Activated CD8-positive, alpha-beta memory T cell treated with anti-CD3 and anti-CD28 coated beads for 36 hours (primary cell): Measurements from ENCODE around the gene PNMA8A. TPM values are rescaled to one million over a fixed set of nuclear protein-coding genes. Genes with fewer than 3 reads are reported as not detected.
"Not testable (repeated sequence)": the region's sequence is repeated elsewhere in the genome, so short reads cannot be mapped to it uniquely, and the experiment has no call there.

ENCODE experiments used
- CTCF ChIA-PET: fragments of 350-600 bp; sonication (Branson Sonifier 250); formaldehyde crosslinking; loops from one replicate; lab custom pipeline; 2021; ENCODE audit warnings: antibody characterized with exemption; lab: Charles Lee
- POLR2A ChIA-PET: fragments of 350-600 bp; sonication (Branson Sonifier 250); formaldehyde crosslinking; loops from one replicate; lab custom pipeline; 2021; ENCODE audit warnings: antibody characterized with exemption; lab: Charles Lee
- total RNA-seq, 2 experiments: library from RNA; stranded (reverse); gene quantifications; one replicate each; pipeline ENCODE4 v1.2.3, GENCODE V29; 2021

Gene PNMA8A
- total RNA-seq, 2 experiments from 2014 or later = 1.1 to 1.2 TPM

DNA sequence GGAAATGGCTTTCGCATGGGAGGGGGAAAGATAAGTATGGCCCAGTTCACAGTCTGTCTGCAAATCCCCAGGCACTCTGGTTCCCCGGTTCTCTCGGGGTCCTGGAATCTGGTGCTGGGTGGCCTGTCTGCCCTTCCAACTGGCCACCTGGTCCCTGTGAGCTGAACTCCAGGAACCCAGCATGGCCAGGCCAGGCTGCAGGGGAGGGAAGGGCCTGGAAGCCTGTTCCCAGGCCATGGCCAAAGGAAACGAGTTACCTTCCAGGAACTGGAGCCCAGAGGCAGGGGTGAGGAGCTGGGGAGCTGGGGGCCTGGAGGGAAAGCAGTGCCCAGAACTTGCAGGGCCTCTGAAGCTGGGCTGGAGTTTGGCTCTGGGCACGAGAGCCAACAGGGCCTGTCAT lies 23.5 kb downstream of the PNMA8A start:
- CTCF ChIA-PET = no interaction called here
- POLR2A ChIA-PET = no interaction called here

GRCh38 chr19:46447006-46447405 lies 24.4 kb downstream of the PNMA8A start:
- POLR2A ChIA-PET = no interaction called here

GRCh38 chr19:46446021-46446420 lies 25.3 kb downstream of the PNMA8A start:
- CTCF ChIA-PET = no interaction called here
- POLR2A ChIA-PET = interaction anchor here (0.6 kb wide), 1 partner anchor 12 kb away, joined by 3 read pairs; no protein-coding TSS in a partner anchor

More at GRCh38 chr19:46447006-46447405, 24.4 kb downstream of the PNMA8A start:
- CTCF ChIA-PET = interaction anchor here (0.6 to 0.8 kb wide), 2 partner anchors 90 to 134 kb away, joined by 3 to 4 read pairs; no protein-coding TSS in a partner anchor

- ChIA-PET POLR2A (no interaction called here), CTCF (interaction anchor here (0.6 to 0.7 kb wide), 2 partner anchors 46 to 1324 kb away, joined by 3 to 4 read pairs; no protein-coding TSS in a partner anchor)
Observed at GRCh38 chr19:46442808-46443450, 28.4 kb downstream of the PNMA8A start.

DNA sequence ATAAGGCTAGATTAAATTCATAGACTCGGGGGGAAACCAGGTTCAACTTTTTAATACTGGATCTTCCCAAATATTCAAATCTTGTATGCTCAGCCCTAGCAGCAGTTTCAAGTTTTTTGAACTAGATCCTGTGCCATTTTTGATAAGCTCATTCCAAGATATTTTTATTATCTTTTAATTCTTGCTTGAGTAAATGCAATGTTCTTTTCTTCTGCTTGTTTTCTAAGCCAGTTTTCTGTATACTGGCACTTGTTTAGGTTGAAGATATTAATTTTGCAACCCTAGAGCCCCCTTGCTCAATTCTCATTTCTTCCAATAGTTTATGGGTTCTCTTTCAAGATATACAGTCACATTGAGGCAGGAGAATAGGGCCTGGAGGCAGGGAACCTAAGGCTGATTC lies 29.5 kb downstream of the PNMA8A start:
- CTCF ChIA-PET = interaction anchor here (0.6 kb wide), 1 partner anchor 45 kb away, joined by 4 read pairs; no protein-coding TSS in a partner anchor
- POLR2A ChIA-PET = no interaction called here

- POLR2A ChIA-PET, CTCF ChIA-PET: not testable (repeated sequence)
Observed at GRCh38 chr19:46435689-46436088, 35.7 kb downstream of the PNMA8A start.

DNA sequence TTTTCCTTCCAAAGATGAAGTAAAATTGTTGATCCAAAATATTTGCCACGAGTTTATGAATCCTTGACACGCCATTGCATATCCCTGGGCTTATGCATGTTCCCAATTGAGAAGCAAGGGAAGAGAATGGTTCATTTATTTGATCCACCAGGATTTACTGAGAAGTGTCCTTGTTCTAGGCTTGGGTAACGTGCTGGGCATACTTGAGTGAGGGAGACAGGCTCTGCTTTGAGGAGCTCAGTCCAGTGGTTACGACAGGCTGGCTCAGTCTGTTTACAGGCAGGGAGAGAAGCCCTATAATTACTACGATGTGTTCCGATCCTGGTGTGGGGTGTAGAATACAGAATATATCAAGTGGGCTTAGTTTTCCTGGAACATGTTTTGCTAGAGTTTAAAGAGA lies 36.4 kb downstream of the PNMA8A start:
- ChIA-PET POLR2A (no interaction called here), CTCF (no interaction called here)

GRCh38 chr19:46433470-46433869 lies 37.9 kb downstream of the PNMA8A start:
- CTCF ChIA-PET = interaction anchor here (0.7 to 1.0 kb wide), 2 partner anchors 38 to 87 kb away, joined by 3 to 5 read pairs; partner anchors contain the start of gene PPP5C
- POLR2A ChIA-PET = not testable (repeated sequence)

DNA sequence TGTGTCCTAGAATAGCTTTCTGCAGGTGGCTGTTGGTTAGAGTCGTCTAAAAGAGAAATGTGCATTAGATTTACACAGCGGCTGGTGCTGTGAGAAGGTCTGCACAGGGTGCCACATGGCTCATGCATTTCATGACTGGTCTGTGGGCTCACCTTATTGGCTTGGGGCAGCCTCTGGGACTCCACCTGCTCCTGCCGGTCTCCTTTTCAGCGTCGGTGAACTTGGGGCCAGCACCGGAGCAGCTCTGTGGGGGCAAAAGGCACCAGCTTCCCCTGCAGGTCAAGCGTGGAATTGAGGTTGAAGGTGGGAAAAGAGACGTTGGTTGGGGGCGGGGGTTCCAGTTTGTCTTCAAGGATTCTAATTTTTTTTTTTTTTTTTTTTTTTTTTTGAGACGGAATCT lies 39.5 kb downstream of the PNMA8A start:
- ChIA-PET POLR2A (no interaction called here), CTCF (interaction anchor here (0.7 to 1.2 kb wide), 2 partner anchors 37 to 107 kb away, joined by 4 to 6 read pairs; no protein-coding TSS in a partner anchor)

- POLR2A ChIA-PET = no interaction called here
- CTCF ChIA-PET = no interaction called here
Observed at GRCh38 chr19:46429999-46430398, 41.4 kb downstream of the PNMA8A start.

DNA sequence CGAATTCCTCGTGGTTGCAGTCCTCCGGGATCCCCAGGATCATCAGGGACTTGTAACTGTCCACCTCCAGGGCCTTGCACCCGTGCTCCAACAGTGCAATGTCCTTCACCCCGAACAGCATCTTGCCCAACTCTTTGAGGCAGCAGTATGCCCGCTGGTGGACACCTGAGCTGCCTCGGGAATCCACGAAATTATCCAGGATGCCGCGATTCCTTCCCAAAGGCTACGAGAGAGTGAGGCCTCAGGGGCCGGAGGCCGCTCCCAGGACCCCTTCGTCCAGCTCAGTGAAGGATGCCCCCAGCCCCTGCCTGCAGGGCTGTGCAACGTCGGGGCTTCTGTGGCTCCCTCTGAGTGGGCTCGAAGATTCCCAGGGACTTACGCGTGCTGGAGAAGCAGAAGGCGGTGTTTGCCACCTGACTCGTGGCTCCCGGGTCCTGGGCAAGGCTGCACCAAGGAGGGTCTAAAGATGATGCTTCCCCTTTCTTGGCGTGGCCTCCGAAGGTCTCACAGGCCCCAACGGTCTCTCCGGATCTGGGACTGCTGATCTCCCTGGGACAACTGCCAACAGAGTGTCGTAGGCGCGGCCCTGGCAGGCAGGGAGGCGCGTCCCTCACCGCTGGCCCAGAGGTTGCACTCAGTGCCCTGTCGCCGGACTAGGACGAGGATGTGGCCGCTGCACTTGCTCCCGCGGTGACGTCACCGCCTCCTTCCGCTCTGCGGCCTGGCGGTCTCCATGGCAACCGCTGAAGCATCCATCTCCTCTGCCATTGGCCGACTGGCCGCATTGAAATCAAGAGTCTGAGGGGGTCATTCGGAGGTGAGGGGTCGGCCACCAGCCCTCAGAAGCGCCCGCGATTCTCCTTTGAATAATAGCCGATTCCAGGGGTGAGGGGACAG lies 42.9 kb downstream of the PNMA8A start, which contains the start of gene PNMA8C:
PNMA8C (minus strand) TSS at position 698 of the 897 bp plus-strand sequence; CDS start at position 121, 577 bp downstream.
- ChIA-PET POLR2A (no interaction called here), CTCF (interaction anchor here (0.6 kb wide), 1 partner anchor 508 kb away, joined by 3 read pairs; no protein-coding TSS in a partner anchor)

- ChIA-PET POLR2A (interaction anchor here (0.6 kb wide), 1 partner anchor 1048 kb away, joined by 5 read pairs; no protein-coding TSS in a partner anchor), CTCF (interaction anchor here (0.6 kb wide), 3 partner anchors 33 to 509 kb away, joined by 3 to 4 read pairs (median 4); no protein-coding TSS in a partner anchor)
Observed at GRCh38 chr19:46427518-46428045, 43.8 kb downstream of the PNMA8A start.

GRCh38 chr19:46426506-46427162 lies 44.7 kb downstream of the PNMA8A start:
- ChIA-PET POLR2A (no interaction called here), CTCF (interaction anchor here (0.6 kb wide), 2 partner anchors 32 to 37 kb away, joined by 4 read pairs; no protein-coding TSS in a partner anchor)

DNA sequence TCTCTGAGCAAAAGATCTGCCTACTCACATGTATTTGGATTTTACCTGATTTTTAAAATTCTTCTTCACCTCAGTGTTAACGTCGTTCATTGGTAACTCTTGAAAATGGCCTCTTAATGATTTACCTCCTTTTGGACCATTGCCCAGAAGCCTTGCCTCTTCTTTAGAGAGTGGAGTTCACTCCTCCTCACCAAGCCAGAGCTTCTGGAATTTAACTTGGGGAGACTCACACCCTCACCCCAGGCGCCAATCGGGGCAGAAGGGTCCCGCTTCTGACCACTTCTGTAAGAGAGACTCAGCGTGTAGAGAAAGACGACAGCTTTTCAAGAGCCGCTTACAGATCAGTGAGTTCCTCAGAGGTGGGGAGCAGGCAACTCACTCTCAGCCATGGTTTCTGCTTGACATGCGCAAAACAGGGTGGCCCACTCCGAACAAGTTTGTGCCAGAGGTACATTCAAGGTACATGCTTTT lies 45.3 kb downstream of the PNMA8A start:
- POLR2A ChIA-PET = interaction anchor here (0.6 kb wide), 1 partner anchor 37 kb away, joined by 5 read pairs; no protein-coding TSS in a partner anchor
- CTCF ChIA-PET = no interaction called here

GRCh38 chr19:46423188-46423587 lies 48.2 kb downstream of the PNMA8A start:
- POLR2A ChIA-PET = no interaction called here
- CTCF ChIA-PET = interaction anchor here (0.7 to 1.0 kb wide), 2 partner anchors 25 to 64 kb away, joined by 3 to 4 read pairs; no protein-coding TSS in a partner anchor

DNA sequence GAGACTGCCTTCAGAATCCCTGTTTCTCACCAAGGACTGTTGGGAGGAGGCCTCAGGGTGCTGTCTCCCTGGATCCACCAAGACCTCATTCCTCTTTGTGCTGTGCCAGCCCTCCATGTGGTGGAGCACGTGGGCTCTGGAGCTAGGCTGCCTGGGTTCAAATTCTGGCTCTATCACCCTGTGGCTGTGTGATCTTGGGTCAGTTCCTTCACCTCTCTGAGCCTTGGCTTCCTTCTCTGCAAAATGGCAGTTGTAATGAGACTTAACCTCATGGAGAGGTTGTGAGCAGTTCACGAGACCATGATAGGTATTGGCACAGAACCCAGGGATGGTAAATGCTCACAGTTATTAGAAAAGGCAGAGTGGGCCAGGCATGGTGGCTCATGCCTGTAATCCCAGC lies 49.0 kb downstream of the PNMA8A start:
- ChIA-PET POLR2A (no interaction called here), CTCF (no interaction called here)

DNA sequence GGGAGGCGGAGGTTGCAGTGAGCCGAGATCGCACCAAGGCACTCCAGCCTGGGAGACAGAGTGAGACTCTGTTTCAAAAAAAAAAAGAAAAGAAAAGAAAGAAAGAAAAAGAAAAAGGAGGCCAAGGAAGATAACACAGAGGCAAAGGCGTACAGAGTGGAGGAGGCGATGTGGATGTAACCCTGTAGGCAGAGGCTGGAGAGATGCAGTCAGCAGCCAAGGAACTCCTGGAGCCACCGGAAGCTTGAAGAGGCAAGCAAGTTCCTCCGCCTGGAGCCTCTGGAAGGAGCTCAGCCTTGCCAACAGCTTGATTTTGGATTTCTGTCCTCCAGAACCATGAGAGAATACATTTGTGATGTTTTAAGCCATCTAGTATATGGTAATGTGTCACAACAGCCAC lies 51.3 kb downstream of the PNMA8A start:
- ChIA-PET POLR2A (no interaction called here), CTCF (interaction anchor here (0.6 kb wide), 1 partner anchor 122 kb away, joined by 3 read pairs; no protein-coding TSS in a partner anchor)
